Measurements from ENCODE around the gene PEAK3.
A peak's percentile ranks its signal among the peaks of the same experiment; 100 is the strongest.

The PEAK3 gene, protein sequence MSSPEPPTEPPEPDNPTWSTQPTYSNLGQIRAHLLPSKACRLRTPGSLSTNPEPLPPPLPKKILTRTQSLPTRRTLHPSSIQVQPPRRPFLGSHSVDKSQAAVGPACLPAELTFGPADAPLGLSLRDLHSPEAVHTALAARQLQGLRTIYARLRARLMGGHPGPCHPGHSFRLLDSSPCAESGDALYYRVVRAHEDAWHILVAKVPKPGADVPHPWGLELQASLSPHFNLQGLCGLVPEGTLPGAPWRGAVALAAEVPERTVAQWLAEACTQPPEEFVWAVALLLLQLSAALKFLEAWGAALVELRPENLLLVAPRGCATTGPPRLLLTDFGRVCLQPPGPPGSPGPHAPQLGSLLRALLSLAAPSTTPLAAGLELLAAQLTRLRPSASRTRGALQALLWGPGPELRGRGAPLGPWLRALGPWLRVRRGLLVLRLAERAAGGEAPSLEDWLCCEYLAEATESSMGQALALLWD

GRCh38 chr19:2282062-2282861 lies at the start of gene PEAK3:
Gene PEAK3, minus strand, starts transcription at chr19:2282175. Its CDS starts 1,244 bp downstream, at chr19:2280931.
- peak; percentile 52 for DNase-seq

- no peak for DNase-seq
Measured at GRCh38 chr19:2330632-2331284, 48.8 kb upstream of the PEAK3 start.

DNA sequence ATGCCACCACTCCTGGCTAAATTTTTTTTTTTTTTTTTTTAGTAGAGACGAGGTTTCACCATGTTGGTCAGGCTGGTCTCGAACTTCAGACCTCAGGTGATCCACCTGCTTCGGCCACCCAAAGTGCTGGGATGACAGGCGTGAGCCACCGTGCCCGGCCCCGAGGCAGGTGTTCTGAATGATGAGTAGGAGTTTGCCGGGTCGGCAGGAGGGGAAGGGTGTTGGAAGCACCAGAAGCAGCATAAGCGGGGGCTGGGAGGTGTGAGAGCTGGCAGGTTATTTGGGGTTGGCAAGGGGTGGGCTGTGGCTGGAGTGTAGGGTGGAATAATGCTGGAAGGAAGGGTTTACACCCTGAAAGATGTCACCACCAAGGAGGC lies 48.3 kb upstream of the PEAK3 start:
- DNase-seq, result no peak

DNA sequence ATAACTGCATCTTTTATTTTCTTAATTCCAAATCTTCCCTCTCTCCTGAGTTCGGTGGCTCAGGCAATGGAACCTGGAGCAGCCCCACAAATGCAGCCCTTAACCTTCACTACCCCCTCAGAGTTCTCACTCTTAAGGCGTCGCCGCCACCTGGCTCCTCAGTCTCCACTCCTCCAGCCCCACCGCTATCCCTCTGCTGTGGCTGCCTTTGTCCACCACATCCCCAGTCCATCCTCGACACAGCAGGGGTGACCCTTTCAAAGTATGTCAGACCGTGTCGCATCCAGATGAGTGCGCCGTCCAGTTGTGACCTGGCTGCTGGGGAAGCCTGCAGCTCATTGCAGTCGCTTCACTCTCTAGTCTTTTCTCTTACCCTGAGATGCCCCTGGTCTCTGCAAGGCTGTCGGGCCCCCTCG lies 47.5 kb upstream of the PEAK3 start:
- no peak for DNase-seq

GRCh38 chr19:2329149-2329478 lies 47.1 kb upstream of the PEAK3 start:
- DNase-seq, result no peak

DNA sequence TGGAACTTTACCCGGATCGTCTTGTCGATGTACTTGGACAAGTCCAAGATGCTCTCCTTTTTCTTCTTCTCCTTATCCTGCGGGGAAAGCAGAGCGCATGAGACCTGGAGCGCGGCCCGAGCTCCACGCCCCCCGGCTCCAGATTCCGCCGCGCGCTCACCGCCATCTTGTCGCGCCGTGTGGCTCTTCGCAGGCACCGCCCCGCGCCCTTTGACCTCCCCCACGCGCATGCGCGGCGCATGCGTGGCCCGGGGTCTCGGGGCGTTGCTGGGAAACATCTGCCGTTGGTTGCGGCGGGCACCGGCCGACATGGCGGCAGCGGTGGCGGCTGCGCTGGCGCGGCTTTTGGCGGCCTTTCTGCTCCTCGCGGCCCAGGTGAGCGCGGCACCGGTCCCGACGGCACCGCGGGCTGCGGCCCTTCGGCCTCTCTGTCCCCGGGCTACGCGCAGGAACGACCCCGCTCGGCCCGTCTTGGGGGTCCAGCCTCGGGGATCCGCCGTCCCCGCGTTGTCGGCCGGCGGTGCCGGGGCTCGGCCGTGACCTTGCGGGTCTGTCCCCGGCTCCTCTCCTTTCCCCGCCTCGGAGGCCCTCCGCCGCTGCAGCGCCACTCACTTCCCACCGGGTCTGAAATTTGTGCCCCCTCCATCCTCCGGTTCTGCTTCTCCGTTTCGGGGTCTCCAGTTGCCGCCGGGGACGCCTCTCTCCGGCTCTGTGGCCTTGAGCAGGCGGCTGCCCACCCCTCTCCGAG lies 46.6 kb upstream of the PEAK3 start, which contains the start of the genes LSM7 and SPPL2B:
TSS of gene LSM7 (minus strand) at position 186 of the 748 bp plus-strand sequence. CDS start at position 166, 20 bp downstream.
TSS of gene SPPL2B (plus strand) at position 284 of the 748 bp plus-strand sequence. CDS start at position 310, 26 bp downstream.
- peak; percentile 94 for DNase-seq

- DNase-seq, result peak; percentile 83
Measured at GRCh38 chr19:2327773-2328400, 45.9 kb upstream of the PEAK3 start.

DNA sequence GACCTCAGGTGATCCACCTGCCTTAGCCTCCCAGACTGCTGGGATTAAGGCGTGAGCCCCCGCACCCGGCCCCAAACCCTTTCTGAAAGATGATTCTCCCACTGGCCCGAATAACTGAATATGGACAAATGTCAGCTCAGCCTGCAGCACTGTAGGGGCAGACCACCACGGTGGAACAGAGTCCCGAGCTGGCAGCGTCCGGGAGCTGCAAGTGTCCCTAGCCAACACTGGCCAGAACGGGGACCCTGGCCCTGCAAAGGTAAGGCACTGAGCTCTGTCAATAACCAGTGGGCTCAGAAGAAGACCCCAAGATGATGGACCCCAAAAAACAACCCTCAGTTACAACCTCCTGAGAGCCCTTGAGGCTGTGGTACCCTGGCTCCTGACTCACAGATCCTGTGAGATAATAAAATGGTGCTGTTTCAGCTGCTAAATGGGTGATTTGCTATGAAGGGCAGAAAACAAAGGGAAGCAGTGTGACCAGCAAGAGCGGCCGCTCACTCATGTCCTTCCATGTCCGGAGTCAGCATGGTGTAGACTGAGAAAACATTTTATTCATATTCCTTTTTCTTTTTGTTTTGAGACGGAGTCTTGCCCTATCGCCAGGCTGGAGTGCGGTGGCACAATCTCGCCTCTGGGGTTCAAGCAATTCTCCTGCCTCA lies 44.9 kb upstream of the PEAK3 start:
- DNase-seq, result no peak

GRCh38 chr19:2325281-2326046 lies 43.5 kb upstream of the PEAK3 start:
- DNase-seq, result no peak

DNA sequence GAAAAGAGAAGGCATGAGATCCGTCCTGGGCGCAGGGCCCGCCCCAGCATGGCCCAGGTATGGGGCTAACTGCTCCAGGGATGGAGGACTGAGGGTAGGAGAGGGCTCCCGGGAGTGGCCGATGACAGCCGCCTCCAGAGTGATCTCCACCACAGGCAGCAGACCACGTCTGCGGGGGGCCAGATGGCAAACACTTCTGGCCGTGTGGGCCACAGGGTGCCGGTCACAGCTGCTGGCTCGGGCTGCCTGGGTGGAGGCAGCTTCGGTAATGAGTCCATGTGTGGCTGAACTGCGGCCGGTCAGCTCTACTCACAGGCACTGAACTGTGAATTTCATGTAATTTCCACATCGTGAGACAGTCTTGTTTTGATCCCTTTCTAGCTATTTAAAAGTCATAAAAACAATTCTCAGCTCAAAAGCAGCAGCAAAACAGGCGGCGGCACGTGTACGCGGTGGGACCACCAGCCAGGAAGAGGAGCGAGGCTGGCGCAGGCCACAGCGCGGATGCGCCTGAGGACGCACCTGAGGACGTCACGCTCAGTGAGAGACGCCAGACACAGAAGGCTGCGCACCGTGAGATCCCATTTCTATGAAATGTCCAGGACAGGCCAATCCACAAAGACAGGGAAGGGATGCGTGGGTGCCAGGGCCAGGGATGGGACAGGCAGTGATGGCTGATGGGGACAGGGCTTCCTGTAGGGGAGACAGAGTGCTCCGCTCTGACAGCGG lies 42.4 kb upstream of the PEAK3 start:
- DNase-seq, result no peak

GRCh38 chr19:2323707-2324106 lies 41.7 kb upstream of the PEAK3 start:
- DNase-seq, result no peak

DNA sequence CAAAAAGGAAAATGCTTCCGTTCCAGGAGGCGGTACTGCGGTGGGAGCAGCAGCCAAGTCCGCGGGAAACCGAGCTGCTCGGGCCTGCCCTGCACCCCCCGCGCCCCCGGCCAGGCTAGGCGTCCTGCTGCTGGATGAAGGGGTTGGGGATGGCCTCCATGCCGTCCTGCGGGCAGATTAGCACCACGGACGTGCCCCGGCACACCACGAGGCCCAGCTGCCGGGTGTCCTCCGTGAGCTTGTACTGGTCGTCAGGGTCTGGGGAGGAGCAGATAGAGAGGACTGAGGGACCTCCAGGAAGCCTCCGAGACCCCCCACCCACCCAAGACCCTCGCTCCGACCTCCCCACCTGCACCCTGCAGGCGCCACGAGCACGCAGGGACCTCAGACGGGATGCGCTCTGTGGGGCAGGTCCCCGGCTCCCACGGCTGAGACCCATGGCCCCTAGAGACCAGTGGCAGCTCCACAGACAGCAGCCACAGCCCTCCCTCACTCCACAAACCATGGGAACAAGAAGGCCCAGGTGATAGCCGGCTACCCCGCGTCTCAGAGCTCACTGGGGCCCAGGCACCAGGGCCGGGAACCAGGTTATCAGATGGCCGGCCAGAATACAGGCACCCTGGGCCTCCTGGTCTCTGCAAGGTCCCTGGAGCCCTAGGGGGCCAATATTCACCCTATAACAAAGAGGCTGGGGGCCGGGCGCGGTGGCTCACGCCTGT lies 39.7 kb upstream of the PEAK3 start:
- DNase-seq, result no peak

DNA sequence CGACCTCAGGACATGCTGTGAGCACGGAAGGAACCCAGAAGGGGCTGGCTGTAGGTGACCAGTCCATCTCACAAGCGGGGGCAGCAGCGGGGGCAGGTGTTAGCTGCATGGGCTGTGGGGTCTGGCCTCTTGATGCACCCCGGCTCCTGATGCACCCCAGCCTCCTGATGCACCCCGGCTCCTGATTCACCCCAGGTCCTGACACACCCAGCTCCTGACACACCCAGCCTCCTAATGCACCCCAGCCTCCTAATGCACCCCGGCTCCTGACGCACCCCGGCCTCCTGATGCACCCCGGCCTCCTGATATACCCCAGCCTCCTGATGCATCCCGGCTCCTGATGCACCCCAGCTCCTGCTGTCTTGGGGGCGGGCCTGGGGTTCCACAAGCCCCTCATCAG lies 39.0 kb upstream of the PEAK3 start:
- DNase-seq, result no peak

GRCh38 chr19:2320049-2320448 lies 38.1 kb upstream of the PEAK3 start:
- DNase-seq, result no peak

DNA sequence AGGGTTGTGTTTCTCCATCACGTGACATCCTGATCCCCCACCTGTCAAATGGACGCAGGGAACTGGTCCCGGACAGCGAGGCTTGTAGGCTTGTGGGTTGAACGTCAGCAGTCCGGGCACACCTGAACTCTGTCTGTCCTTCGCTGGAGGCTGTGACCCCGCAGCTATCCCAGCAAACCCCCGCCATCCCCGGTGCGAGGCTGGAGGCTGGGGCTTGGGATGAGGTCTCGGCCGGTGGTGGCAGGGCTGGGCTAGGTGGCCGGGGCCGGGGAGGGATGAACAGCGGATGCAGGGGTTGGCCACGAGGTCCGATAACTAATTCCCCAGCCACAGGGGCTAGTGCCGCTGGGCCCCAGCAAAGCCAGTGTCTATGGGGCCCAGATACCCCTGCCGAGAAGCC lies 37.6 kb upstream of the PEAK3 start:
- no peak for DNase-seq

DNA sequence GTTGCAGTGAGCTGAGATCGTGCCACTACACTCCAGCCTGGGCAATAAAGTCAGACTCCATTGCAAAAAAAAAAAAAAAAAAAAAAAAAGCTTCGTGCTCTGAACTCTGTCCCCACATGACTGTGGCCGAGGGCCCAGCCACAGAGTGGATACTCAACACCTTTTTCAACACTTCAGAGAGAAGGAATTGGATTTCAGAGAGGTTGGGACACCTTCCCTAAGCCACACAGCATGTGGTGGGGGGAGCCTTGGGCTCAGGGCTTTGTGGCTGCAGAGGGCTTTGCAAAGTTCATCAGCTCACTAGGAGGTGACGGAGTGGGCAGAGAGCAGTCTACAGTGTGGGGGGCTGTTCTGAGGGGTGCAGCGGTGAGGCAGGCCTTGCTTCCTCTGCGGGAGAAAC lies 36.9 kb upstream of the PEAK3 start:
- DNase-seq, result no peak

DNA sequence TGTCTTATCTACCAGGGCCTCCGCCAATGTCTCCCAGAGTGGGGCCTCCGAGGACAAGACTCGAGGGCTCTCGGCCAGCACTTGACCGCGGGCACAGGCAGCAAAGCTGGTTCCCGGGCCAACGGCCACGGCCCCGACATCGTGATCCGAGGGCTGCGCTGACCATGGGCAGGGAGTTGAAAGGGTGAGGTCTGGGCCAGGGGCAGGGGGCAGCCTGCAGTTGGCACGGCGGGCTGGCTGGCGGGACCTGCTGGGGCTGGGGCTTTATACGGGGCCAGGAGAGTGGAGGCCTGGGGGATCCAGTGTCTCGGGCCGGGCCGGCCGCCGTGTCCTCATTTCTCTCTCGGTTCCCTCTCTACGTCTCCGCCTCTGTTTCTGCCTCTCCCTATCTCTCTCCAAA lies 35.8 kb upstream of the PEAK3 start:
- DNase-seq, result no peak

DNA sequence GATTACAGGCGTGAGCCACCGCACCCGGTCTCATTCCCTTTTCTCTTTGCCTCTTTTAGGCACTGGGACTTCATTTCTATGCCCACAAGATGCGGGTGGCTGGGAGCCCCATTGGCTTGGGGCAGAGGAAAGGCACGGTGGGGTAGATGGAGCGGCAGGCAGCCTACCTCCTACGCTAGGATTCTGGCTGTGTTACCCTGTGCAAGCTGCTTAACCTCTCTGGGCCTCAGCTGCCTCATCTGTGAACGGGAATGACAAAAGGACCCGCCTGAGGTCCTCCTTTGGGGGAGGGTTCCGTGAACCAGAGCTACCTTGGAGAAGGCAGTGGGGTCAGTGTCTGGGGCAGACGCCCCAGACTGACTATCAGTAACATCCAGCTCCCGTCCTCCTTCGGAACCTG lies 35.3 kb upstream of the PEAK3 start:
- no peak for DNase-seq

DNA sequence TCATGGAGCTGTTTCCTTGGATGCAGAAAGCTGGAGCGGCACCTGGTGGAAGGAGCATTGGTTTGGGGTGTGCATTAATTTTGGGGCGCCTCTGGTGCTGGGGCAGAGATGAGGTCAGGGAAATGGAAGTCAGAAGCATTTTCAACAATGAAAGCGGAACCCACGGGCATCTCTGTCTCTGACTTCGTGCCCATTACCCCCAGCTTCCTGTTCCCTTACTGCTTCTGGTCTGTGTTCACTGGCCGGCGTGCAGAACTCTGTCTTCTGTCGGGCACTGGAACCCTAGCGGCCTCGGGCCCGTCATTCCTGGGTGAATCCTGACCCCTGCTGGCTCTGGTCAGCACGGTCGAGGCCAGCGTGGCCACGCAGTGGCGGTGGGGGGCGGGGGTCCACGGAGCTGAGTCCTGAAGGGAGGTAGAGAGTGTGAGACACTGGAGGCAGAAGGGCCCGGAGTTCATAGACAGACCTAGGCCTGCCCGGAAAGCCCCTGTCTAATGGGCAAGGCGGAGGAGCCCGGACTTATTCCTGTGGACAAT lies 33.9 kb upstream of the PEAK3 start:
- peak; percentile 34 for DNase-seq
